GM21381 (cell line): ENCODE measurements around the gene CTSZ.
A peak's percentile ranks its signal among the peaks of the same experiment; 100 is the strongest.

Source experiments
- ATAC-seq: cut with Tn5 transposase; IDR thresholded peaks from one replicate; pipeline ENCODE4 v1.9.1; 2021; ENCODE audit warnings: mild to moderate bottlenecking, moderate library complexity; ENCODE audit not compliant: unreplicated experiment

The CTSZ gene

GRCh38 chr20:59032023-59032712 lies 25.1 kb upstream of the CTSZ start, which contains the start of gene ATP5F1E:
ATP5F1E (minus strand) TSS chr20:59032335; CDS start chr20:59032251, 84 bp downstream.
- ATAC-seq, result peak; percentile 95

GRCh38 chr20:59031564-59032022 lies 24.5 kb upstream of the CTSZ start:
- no peak for ATAC-seq

GRCh38 chr20:59030911-59031563 lies 24.0 kb upstream of the CTSZ start:
- no peak for ATAC-seq

DNA sequence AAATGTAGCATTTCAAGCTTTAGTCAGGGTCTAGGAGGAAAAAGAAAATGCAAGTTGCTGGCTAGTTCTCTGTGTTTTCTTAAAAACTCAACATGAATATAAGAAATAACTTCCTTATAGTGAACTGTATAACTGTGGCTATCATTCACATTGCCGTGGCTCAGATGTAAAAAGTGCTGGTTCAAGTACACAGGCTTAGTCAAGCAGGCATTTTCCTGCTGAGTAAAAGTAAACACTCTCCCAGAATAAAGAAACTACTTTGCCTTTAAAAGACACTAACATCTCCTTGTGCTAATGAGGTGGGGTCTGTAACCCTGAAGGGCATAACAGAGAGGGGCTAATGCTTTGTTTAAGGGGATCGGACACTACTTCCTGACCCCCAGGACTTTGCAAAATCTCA lies 21.8 kb upstream of the CTSZ start:
- no peak for ATAC-seq

GRCh38 chr20:59027741-59028320 lies 20.8 kb upstream of the CTSZ start:
- ATAC-seq, result no peak

DNA sequence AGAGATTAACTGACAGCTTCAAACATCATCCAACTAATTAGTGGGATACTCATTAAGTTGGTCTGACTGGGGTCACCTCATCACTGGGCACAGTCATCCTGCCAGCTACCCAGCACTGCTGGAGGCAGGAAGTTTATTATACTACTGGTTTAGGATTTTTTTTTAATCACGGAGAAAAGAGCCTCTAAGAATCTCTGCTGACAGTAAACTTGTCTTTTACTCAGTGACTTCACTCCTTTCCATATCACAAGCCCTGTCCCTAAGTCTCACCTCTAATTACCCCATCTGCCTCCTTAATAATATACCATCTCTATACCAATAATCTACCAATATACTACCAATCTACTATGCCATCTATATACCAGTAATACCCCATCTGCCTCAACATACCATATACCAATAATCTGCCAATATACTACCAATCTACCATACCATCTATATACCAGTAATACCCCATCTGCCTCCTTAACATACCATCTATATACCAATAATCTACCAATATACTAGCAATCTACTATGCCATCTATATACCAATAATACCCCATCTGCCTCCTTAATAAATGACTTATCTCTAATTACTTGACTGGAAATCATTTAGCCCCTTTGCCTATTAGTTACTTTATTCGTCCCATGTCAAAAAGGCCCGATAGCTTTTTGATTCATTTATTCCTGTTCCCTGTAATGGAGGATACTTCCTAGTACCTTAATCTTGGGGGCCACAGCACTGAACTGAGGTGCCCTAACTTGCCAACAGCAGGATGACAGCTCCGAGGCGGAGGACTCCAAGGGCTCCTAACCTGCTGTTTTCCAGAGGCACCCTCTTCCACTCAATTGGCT lies 20.1 kb upstream of the CTSZ start:
- no peak for ATAC-seq

- ATAC-seq, result no peak
Measured at GRCh38 chr20:59025511-59025910, 18.5 kb upstream of the CTSZ start.

GRCh38 chr20:59025086-59025485 lies 18.0 kb upstream of the CTSZ start:
- no peak for ATAC-seq

DNA sequence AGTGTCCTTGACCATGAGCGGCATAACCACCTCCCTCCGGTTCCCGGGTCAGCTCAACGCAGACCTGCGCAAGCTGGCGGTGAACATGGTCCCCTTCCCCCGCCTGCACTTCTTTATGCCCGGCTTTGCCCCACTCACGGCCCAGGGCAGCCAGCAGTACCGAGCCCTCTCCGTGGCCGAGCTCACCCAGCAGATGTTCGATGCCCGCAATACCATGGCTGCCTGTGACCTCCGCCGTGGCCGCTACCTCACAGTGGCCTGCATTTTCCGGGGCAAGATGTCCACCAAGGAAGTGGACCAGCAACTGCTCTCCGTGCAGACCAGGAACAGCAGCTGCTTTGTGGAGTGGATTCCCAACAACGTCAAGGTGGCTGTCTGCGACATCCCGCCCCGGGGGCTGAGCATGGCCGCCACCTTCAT lies 17.1 kb upstream of the CTSZ start:
- ATAC-seq, result no peak

DNA sequence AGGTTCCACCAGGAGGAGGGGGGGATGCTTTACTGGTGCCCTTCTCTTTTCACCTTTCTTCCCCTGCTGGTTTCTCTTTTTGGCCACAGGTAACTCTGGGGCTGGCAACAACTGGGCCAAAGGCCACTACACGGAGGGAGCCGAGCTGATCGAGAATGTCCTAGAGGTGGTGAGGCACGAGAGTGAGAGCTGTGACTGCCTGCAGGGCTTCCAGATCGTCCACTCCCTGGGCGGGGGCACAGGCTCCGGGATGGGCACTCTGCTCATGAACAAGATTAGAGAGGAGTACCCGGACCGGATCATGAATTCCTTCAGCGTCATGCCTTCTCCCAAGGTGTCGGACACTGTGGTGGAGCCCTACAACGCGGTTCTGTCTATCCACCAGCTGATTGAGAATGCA lies 16.6 kb upstream of the CTSZ start:
- no peak for ATAC-seq

DNA sequence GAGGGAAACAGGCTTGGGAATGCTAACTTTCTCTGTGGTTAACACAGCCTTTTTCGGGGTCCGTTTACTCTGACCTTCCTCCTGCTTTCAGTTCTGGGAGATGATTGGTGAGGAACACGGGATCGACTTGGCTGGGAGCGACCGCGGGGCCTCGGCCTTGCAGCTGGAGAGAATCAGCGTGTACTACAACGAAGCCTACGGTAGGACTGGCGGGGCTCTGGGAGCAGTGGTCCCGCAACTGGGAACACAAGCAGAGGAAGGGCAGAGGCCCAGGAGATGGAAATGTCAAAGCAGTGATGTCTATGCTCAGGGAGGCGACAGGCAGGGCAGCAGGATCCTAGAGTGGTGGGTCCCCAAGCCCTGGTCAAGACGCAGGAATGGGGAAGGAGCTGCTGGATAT lies 15.7 kb upstream of the CTSZ start:
- ATAC-seq, result no peak

GRCh38 chr20:59020938-59021551 lies 14.0 kb upstream of the CTSZ start:
- ATAC-seq, result no peak

GRCh38 chr20:59019217-59019616 lies 12.2 kb upstream of the CTSZ start, which contains the start of gene TUBB1:
TUBB1 (plus strand) TSS chr20:59019429; CDS start chr20:59019523, 94 bp downstream.
- ATAC-seq, result no peak

DNA sequence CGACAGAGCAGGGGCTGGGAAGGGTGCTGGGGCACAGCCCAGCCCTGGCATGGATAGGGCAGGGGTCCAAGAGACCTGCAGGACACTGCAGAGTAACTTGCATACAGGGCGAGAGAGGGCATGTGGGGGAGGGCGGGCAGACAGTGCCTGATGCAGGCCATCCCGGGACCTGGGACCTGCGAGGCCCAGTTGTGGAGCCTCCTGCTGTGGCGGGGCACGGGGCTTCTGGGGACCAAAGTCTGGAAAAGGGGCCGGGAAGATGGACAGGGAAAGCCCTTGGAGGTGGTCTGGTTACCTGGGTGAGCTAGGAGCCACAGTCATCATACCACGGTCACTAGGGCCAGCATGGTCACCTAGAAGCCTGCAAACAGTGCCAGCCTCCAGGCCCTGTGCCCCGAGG lies 11.8 kb upstream of the CTSZ start:
- no peak for ATAC-seq

DNA sequence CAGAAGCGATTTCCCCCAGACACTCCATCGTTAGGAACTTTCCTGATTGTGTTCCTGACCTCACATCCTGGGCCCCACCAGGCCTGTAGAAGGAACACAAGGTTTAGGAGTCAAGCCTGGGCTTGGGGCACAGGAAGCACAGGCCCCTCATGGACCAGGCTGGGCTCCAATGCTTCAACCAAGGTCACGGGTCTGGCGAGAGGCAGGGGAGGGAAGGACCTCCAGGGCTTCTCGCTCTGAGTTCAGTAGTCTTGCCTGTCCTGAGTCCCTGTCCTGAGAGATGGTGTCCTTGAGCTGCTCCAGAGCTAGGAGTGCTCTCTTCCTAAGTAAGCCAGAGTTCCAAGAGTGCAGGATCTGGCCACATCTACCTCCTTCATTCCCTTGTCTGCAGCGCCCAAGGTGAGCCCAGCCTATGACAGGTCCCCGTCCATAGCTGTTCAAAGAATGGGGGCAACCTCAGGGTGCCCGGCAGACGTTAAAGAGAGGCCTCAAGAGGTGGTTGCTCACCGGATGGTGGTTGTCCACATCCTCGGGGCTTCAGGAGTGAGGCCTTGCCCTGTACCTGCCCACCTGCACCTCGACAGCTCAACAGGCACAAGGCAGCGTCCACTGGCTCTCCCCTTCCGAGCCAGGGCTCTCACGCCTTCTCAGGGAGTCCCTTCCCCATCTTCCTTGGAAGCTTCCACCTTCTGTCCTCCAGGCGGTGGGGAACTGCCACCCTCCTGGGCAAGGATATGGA lies 10.6 kb upstream of the CTSZ start:
- no peak for ATAC-seq

GRCh38 chr20:59016795-59017492 lies 9.9 kb upstream of the CTSZ start:
- ATAC-seq, result no peak

- ATAC-seq, result no peak
Measured at GRCh38 chr20:59015812-59016711, 9.0 kb upstream of the CTSZ start.

DNA sequence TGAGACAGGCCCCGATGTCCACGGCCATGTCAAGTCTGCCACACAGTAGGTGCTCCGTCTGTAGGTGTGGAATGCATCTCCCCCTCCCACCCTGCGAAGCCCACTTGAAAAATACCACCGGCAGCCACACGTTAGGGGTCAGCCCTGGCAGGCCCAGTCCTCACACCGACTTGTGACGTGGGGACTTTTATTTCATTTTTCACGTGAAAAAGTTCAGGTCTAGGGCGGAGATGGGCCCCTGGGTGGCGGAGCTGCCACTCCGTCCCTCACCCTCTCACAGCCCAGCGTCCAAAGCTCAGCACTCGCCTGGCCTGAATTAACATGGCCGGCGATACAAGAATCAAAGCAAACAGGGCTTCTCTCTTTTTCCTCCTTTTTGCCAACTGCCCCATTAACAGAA lies 8.4 kb upstream of the CTSZ start:
- ATAC-seq, result no peak
